GM12878 (cell line): ENCODE measurements around the gene MOCS1. TPM values are rescaled to one million over a fixed set of nuclear protein-coding genes. Genes with fewer than 3 reads are reported as not detected.

ENCODE experiments used
- ATAC-seq: fragments of 200-7000 bp; cut with Tn5 transposase; 3 replicates; pipeline ENCODE4 v1.9.1; 2020; ENCODE audit warnings: mild to moderate bottlenecking, moderate library complexity
- BruUV-seq: library from RNA; stranded (reverse); fragments of 400-500 nt; replicated peaks from 2 replicates; lab custom pipeline; 2021; lab: Mats Ljungman, UMichigan
- CTCF ChIA-PET: fragments of 300-600 bp; sonication (Branson Sonifier 250); formaldehyde crosslinking; extraction: SDS; loops from one replicate; lab custom pipeline; 2021; ENCODE audit warnings: inconsistent platforms; lab: Yijun Ruan, JAX
- POLR2A ChIA-PET: fragments of 350-600 bp; formaldehyde crosslinking; extraction: SDS; loops from one replicate; lab custom pipeline; 2021; ENCODE audit warnings: inconsistent platforms; lab: Charles Lee
- RAD21 ChIA-PET: fragments of 300-600 bp; sonication (Branson Sonifier 250); formaldehyde crosslinking; loops from one replicate; lab custom pipeline; 2023; ENCODE audit warnings: antibody characterized with exemption; ENCODE audit not compliant: unreplicated experiment; lab: Charles Lee
- SMC1A ChIA-PET: fragments of 300-600 bp; sonication (Branson Sonifier 250); formaldehyde crosslinking; loops from one replicate; lab custom pipeline; 2023; ENCODE audit not compliant: unreplicated experiment, uncharacterized antibody; lab: Charles Lee
- DNase-seq: peaks from one replicate; pipeline ENCODE4 v3.0.0-alpha.2; 2011; ENCODE audit warnings: low read depth, low spot score
- FAIRE-seq: peaks from 3 replicates; lab custom pipeline; 2011; peaks lifted over from hg19 to GRCh38; lab: Jason Lieb, UNC
- H2AFZ ChIP-seq: 2 replicates; pipeline ENCODE4 v1.6.0; 2011; ENCODE audit warnings: low read depth, low read length, control low read depth; ENCODE audit not compliant: control insufficient read depth
- H3K27ac ChIP-seq: 2 replicates; pipeline ENCODE4 v1.5.1; 2011; ENCODE audit warnings: control low read depth; ENCODE audit not compliant: control insufficient read depth, insufficient read depth
- H3K27me3 ChIP-seq, 2 experiments: replicated peaks in 1 of 2; 2 replicates each; pipeline versions ENCODE4 v1.6.0 to v1.6.1; 2011; ENCODE audit warnings: low read length in 1 of 2; ENCODE audit not compliant: control insufficient read depth in 2 of 2, insufficient read depth in 2 of 2
- H3K36me3 ChIP-seq, 2 experiments: 2 replicates each; pipeline ENCODE4 v1.5.1; 2011; ENCODE audit warnings: low read length in 1 of 2; ENCODE audit not compliant: control insufficient read depth in 2 of 2, insufficient read depth in 2 of 2
- H3K4me1 ChIP-seq: 2 replicates; pipeline ENCODE4 v1.6.1; 2011; ENCODE audit warnings: mild to moderate bottlenecking, low read length, moderate library complexity, mixed read lengths; ENCODE audit not compliant: control insufficient read depth, insufficient read depth
- H3K4me2 ChIP-seq: 2 replicates; pipeline ENCODE4 v1.6.0; 2011; ENCODE audit warnings: control low read depth; ENCODE audit not compliant: control insufficient read depth, insufficient read depth
- H3K4me3 ChIP-seq: fragments of 200-600 bp; sonication (generic); 2 replicates; pipeline ENCODE4 v1.5.1; 2016
- H3K79me2 ChIP-seq: 2 replicates; pipeline ENCODE4 v1.6.0; 2011; ENCODE audit warnings: low read length; ENCODE audit not compliant: control insufficient read depth, insufficient read depth
- H3K9ac ChIP-seq: 2 replicates; pipeline ENCODE4 v1.8.0; 2011; ENCODE audit warnings: low read length, control low read depth, mixed read lengths; ENCODE audit not compliant: control insufficient read depth, insufficient read depth
- H3K9me3 ChIP-seq: replicated peaks from 3 replicates; pipeline ENCODE4 v1.5.1; 2011; ENCODE audit warnings: mild to moderate bottlenecking, low read length; ENCODE audit not compliant: control insufficient read depth, insufficient read depth
- H4K20me1 ChIP-seq: 2 replicates; pipeline ENCODE4 v1.6.0; 2011; ENCODE audit not compliant: control insufficient read depth, insufficient read depth
- ASH2L ChIP-seq: fragments of 300-600, 200-600 bp; sonication (generic); IDR thresholded peaks from 2 replicates; pipeline ENCODE4 v1.6.1; 2017; ENCODE audit warnings: low read depth, mild to moderate bottlenecking, borderline replicate concordance
- ATF2 ChIP-seq: IDR thresholded peaks from 2 replicates; pipeline ENCODE4 v1.6.1; 2012; ENCODE audit warnings: low read length, inconsistent platforms
- CREB1 ChIP-seq: IDR thresholded peaks from 2 replicates; pipeline ENCODE4 v1.6.1; 2012; ENCODE audit warnings: low read depth, mild to moderate bottlenecking, inconsistent platforms
- CTCF ChIP-seq, 3 experiments: IDR thresholded peaks in 2 of 3; conservative IDR thresholded peaks in 1 of 3; 2 replicates each; pipeline ENCODE4 v1.5.1; 2011; ENCODE audit warnings: low read depth in 3 of 3, low read length in 3 of 3, mild to moderate bottlenecking in 3 of 3, control low read depth in 2 of 3, moderate library complexity in 2 of 3, inconsistent platforms in 1 of 3, mixed read lengths in 1 of 3; ENCODE audit not compliant: control insufficient read depth in 2 of 3, insufficient read depth in 1 of 3; ENCODE audit errors: extremely low read depth in 1 of 3
- EED ChIP-seq: sonication (generic); IDR thresholded peaks from 2 replicates; pipeline ENCODE4 v1.6.1; 2016; ENCODE audit warnings: antibody characterized with exemption, low read depth
- ESRRA ChIP-seq: IDR thresholded peaks from 2 replicates; pipeline ENCODE4 v1.6.1; 2012; ENCODE audit warnings: mild to moderate bottlenecking, low read length, improper control_type of control experiment
- EZH2 ChIP-seq: IDR thresholded peaks from 2 replicates; pipeline ENCODE4 v1.6.1; 2012; ENCODE audit warnings: low read depth, mild to moderate bottlenecking, control low read depth, inconsistent platforms, low read length, borderline replicate concordance; ENCODE audit not compliant: control insufficient read depth
- FOXK2 ChIP-seq: fragments of 450-650 bp; IDR thresholded peaks from 2 replicates; pipeline ENCODE4 v1.6.1; 2017; ENCODE audit warnings: mild to moderate bottlenecking, moderate library complexity
- GATAD2B ChIP-seq: fragments of 450-650 bp; conservative IDR thresholded peaks from 2 replicates; pipeline ENCODE4 v1.6.1; 2017; ENCODE audit warnings: low read depth, mild to moderate bottlenecking, moderate library complexity
- LARP7 ChIP-seq: fragments of 450-650 bp; IDR thresholded peaks from 2 replicates; pipeline ENCODE4 v1.6.1; 2017; ENCODE audit warnings: mild to moderate bottlenecking
- MTA3 ChIP-seq: IDR thresholded peaks from 2 replicates; pipeline ENCODE4 v1.6.1; 2012; ENCODE audit warnings: low read length, inconsistent platforms, borderline replicate concordance
- NRF1 ChIP-seq: conservative IDR thresholded peaks from 2 replicates; pipeline ENCODE4 v1.6.1; 2011; ENCODE audit warnings: mild to moderate bottlenecking, low read depth, low read length, improper control_type of control experiment
- PKNOX1 ChIP-seq: fragments of 450-650 bp; IDR thresholded peaks from 2 replicates; pipeline ENCODE4 v1.6.1; 2016; ENCODE audit warnings: mild to moderate bottlenecking
- POLR2AphosphoS5 ChIP-seq: IDR thresholded peaks from 2 replicates; pipeline ENCODE4 v1.6.1; 2011; ENCODE audit warnings: mild to moderate bottlenecking, low read length, inconsistent platforms
- RCOR1 ChIP-seq: conservative IDR thresholded peaks from 2 replicates; pipeline ENCODE4 v1.6.1; 2012; ENCODE audit warnings: low read depth, low read length, improper control_type of control experiment
- SIX5 ChIP-seq: IDR thresholded peaks from 2 replicates; pipeline ENCODE4 v1.6.1; 2011; ENCODE audit warnings: mild to moderate bottlenecking, low read depth, low read length, moderate library complexity; ENCODE audit not compliant: severe bottlenecking
- SREBF2 ChIP-seq: IDR thresholded peaks from 2 replicates; pipeline ENCODE4 v1.6.1; 2012; ENCODE audit warnings: mild to moderate bottlenecking, low read length
- SRF ChIP-seq, 2 experiments: IDR thresholded peaks; 2 replicates each; pipeline ENCODE4 v1.6.1; 2011; ENCODE audit warnings: low read depth in 2 of 2, low read length in 2 of 2, mild to moderate bottlenecking in 1 of 2, moderate library complexity in 1 of 2
- ZBTB33 ChIP-seq: fragments of 450-650 bp; IDR thresholded peaks from 2 replicates; pipeline ENCODE4 v1.6.1; 2017; ENCODE audit warnings: mild to moderate bottlenecking
- WGBS: methylation state at CpG from one replicate; pipeline ENCODE4 v1.1.6; 2016; ENCODE audit warnings: low lambda C conversion rate; ENCODE audit not compliant: insufficient replicate concordance, insufficient coverage; ENCODE audit errors: missing lambda C conversion rate; 5-methylcytosine and 5-hydroxymethylcytosine counted together
- in situ Hi-C: fragments of 300-500 bp; cut with MboI; formaldehyde crosslinking; loops from 9 replicates; pipeline ENCODE4 v1.14.3; 2018; ENCODE audit warnings: mixed read lengths
- intact Hi-C: fragments of 100-400 bp; cut with micrococcal nuclease; formaldehyde crosslinking; loops from one replicate; pipeline ENCODE4 v1.14.2; 2022; ENCODE audit not compliant: unreplicated experiment
- polyA plus RNA-seq, 11 experiments: library from polyadenylated mRNA; depleted of rRNA in 4 of 11; unstranded in 6 of 11; stranded (reverse) in 5 of 11; fragments of >200 nt; fragmentation: Nextera tagmentation in 4 of 11; fragmentation: Illumina TruSeq in 1 of 11; extraction: Ambion mirVana in 4 of 11; extraction: Trizol in 1 of 11; gene quantifications; 1 replicate in 1 of 11; 2 replicates in 10 of 11; pipeline versions ENCODE4 v1.2.1 to v1.2.3, GENCODE V29; 2011 to 2016; ENCODE audit warnings: inconsistent platforms in 2 of 11, missing spikeins in 2 of 11, low read depth in 1 of 11
- total RNA-seq, 4 experiments: library from RNA; depleted of rRNA in 3 of 4; stranded (reverse); fragments of >200 nt in 3 of 4; fragmentation: Illumina TruSeq in 1 of 4; extraction: Trizol in 1 of 4; gene quantifications; 2 replicates each; pipeline versions ENCODE4 v1.2.1 to v1.2.3, GENCODE V29; 2013 to 2021

MOCS1 gene
- total and polyA plus RNA-seq, 10 of the 15 experiments (the other 5 are each of a cell fraction or from before 2014, with no cell fraction given), result 0.02 to 5.4 (median 0.16) TPM; not detected in 2

GRCh38 chr6:39927159-39927558 is 7.1 kb downstream of the MOCS1 start:
- Histone ChIP-seq H3K79me2 (no peaks in the 10 kb centered on the region), H3K4me3 (no peak overlapping the region), H3K27me3 (no peaks in the 10 kb centered on the region; a peak in 1 of 4 replicates), H3K4me2 (no peak overlapping the region), H3K4me1 (no peaks in the 10 kb centered on the region), H2AFZ (no peak overlapping the region), H3K36me3 (no peaks in the 10 kb centered on the region), H3K9ac (no peak overlapping the region), H3K27ac (no peak overlapping the region), H3K9me3 (no peaks in the 10 kb centered on the region), H4K20me1 (no peaks in the 10 kb centered on the region)
- CTCF ChIA-PET, result no interaction called here
- FAIRE-seq (no peak), ATAC-seq (no peak), DNase-seq (no peak)
- no peak for TF ChIP-seq SREBF2
- TF ChIP-seq CTCF (IDR thresholded peaks at IDR 0.05 in 2 of 3, conservative IDR thresholded peaks at IDR 0.05 in 1 of 3; ENCODE audit: control insufficient read depth in 2 of 3, extremely low read depth in 1 of 3, insufficient read depth in 1 of 3, low read depth in 3 of 3, low read length in 3 of 3), result no peak
- TF ChIP-seq FOXK2, result no peak
- TF ChIP-seq EZH2, result no peak
- TF ChIP-seq LARP7, result no peak
- TF ChIP-seq GATAD2B, result no peak
- no peak for TF ChIP-seq ASH2L
- no peak for TF ChIP-seq RCOR1
- TF ChIP-seq MTA3, result no peak
- no peak for TF ChIP-seq NRF1
- no peak for TF ChIP-seq SIX5
- TF ChIP-seq ZBTB33, result no peak
- no peak for TF ChIP-seq ATF2
- TF ChIP-seq EED, result no peak
- TF ChIP-seq SRF (IDR thresholded peaks at IDR 0.05; ENCODE audit: low read depth in 2 of 2, low read length in 2 of 2), result no peak
- TF ChIP-seq PKNOX1, result no peak
- TF ChIP-seq POLR2AphosphoS5, result no peak
- TF ChIP-seq CREB1, result no peak
- TF ChIP-seq ESRRA, result no peak
- intact Hi-C loops, result no loop called here
- WGBS, result 63% methylated on average over 8 of the region's 11 CpGs
- RAD21 ChIA-PET, result no interaction called here
- POLR2A ChIA-PET, result no interaction called here
- in situ Hi-C loops, result no loop called here
- SMC1A ChIA-PET, result no interaction called here
- BruUV-seq, result no TSS peak
